ENCODE results near the gene METRN.
A peak's percentile ranks its signal among the peaks of the same experiment; 100 is the strongest.

The METRN gene

GRCh38 chr16:719815-720446 is 5.0 kb downstream of the METRN start:
- TF ChIP-seq ZFX (IDR thresholded peaks at IDR 0.05; ENCODE audit: borderline replicate concordance) (no peak), CTCF (IDR thresholded peaks at IDR 0.05) (peak; percentile 38; the same call in 1 of the 2 replicates)
- H3K27ac ChIP-seq: peak overlapping the region; percentile 98

GRCh38 chr16:720447-720989 is 5.6 kb downstream of the METRN start:
- TF ChIP-seq CTCF (IDR thresholded peaks at IDR 0.05) (no peak), ZFX (IDR thresholded peaks at IDR 0.05; ENCODE audit: borderline replicate concordance) (no peak)
- peak overlapping the region; percentile 98 for H3K27ac ChIP-seq

- TF ChIP-seq ZFX (IDR thresholded peaks at IDR 0.05; ENCODE audit: borderline replicate concordance) (no peak), CTCF (IDR thresholded peaks at IDR 0.05) (peak; percentile 6; the same call in 1 of the 2 replicates)
- peak within 1 kb of the TSS; percentile 98 for H3K27ac ChIP-seq
Observed at GRCh38 chr16:720990-721764, 6.3 kb downstream of the METRN start, which contains the start of gene ANTKMT. ANTKMT (plus strand) TSS chr16:721146; CDS start chr16:721275, 129 bp downstream.

- TF ChIP-seq ZFX (IDR thresholded peaks at IDR 0.05; ENCODE audit: borderline replicate concordance): no peak
- TF ChIP-seq CTCF (IDR thresholded peaks at IDR 0.05): no peak
- H3K27ac ChIP-seq: peak overlapping the region; percentile 99
Observed at GRCh38 chr16:721765-722540, 7.0 kb downstream of the METRN start.

- H3K27ac ChIP-seq: peak overlapping the region; percentile 99; the same call in 1 of the 2 replicates
- TF ChIP-seq CTCF (IDR thresholded peaks at IDR 0.05) (no peak), ZFX (IDR thresholded peaks at IDR 0.05; ENCODE audit: borderline replicate concordance) (no peak)
Observed at GRCh38 chr16:722835-723633, 8.1 kb downstream of the METRN start.

- no peak for TF ChIP-seq ZFX (IDR thresholded peaks at IDR 0.05; ENCODE audit: borderline replicate concordance)
- no peak for TF ChIP-seq CTCF (IDR thresholded peaks at IDR 0.05)
- H3K27ac ChIP-seq: peak overlapping the region; percentile 99
Observed at GRCh38 chr16:723695-724094, 8.8 kb downstream of the METRN start.

All from 22Rv1 (cell line).